HFF-Myc (cell line): ENCODE results near the gene INKA1.

Source experiments
- DNase-seq: peaks from one replicate; pipeline ENCODE4 v3.0.0-alpha.2; 2011; ENCODE audit warnings: low read depth; ENCODE audit errors: extremely low read depth
- H3K4me3 ChIP-seq: replicated peaks from 2 replicates; pipeline ENCODE4 v1.5.1; 2011; ENCODE audit warnings: low read depth, mild to moderate bottlenecking, control low read depth, low read length
- CTCF ChIP-seq: IDR thresholded peaks from 2 replicates; pipeline ENCODE4 v1.5.1; 2012; ENCODE audit warnings: mild to moderate bottlenecking, low read depth, low read length, control low read depth; ENCODE audit errors: missing control alignments

The INKA1 gene

DNA sequence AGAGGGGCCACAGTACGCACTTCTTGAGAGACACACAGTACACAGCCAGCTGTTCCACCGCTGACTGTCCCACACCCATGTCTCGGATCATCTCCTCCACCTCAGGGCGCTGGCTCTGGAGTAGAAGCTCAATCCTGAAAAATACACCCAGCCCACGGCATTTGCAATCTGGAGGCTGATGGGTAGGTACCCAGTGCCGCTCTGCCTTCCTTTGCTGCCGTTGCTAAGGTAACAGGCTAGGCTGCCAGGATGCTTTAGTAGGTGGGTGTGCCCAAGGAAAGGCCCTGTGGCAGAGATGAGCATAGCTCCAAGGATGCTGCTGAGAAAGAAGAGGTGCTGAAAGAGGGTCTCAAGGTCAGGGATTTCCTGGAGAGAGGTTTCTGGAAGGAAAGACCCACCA is 38.7 kb downstream of the INKA1 start:
- TF ChIP-seq CTCF: no peak
- no peak for DNase-seq

DNA sequence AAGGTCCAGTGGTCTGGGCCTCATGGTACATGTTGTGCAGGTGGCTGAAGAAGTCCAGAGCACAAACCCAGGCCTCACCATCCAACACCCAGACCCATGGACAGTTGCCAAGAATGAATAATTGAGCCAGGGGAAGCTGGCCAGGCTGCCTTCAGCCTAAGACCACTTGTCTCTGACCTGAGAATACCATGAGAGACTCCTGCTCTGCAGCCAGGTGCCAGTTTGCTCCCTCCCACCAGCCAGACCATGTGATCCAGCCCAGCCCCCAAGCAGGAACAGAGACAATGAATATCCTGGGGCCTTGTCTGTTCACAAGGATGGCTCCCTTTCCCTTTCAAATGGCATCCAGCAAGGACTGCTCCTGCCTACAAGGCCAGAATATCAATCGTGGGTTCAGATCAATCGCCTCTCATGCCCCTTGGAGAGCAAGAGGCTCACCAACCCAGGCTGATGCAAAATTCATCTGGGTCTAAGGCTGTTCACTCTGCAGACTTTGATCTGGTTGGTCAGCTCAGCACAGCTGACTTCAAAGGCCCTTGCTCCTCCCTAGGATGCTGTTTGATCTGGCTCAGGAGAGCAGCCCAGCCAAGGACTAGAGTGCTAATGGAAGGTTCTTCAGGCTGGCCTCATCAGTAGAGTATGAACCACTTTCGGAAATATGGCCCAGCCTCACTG is 39.9 kb downstream of the INKA1 start:
- no peak for DNase-seq
- TF ChIP-seq CTCF: no peak
- H3K4me3 ChIP-seq: no peak overlapping the region

More for the DNA sequence above, 38.7 kb downstream of the INKA1 start:
- no peak overlapping the region for H3K4me3 ChIP-seq

- H3K4me3 ChIP-seq: no peak overlapping the region
- no peak for TF ChIP-seq CTCF
- no peak for DNase-seq
These were observed 41.6 kb downstream of the INKA1 start for GRCh38 chr3:49844464-49845183.

DNA sequence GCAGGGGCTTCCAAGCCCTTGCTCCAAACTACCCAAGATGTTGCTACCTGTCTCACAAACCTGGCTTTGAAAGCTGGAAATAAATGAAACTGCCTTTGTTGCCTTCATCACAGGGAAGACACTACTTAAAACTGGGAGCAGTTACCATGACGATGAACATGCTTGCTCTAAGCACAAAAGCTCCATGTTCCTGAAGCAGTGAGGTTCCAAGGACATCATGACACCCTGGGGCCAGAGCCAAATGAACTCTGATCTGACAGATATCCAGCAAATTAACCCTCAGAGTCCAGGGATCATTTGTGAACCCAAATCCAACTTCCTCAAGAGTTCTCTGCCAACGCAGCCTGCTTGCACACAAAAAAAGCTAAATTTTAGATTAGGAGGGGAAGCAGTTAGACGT is 42.6 kb downstream of the INKA1 start:
- no peak for TF ChIP-seq CTCF
- no peak for DNase-seq

More for the DNA sequence above, 42.6 kb downstream of the INKA1 start:
- H3K4me3 ChIP-seq: no peak overlapping the region
